Cardiac septum (tissue), 1 donor: ENCODE measurements around the gene PLA2G2C. TPM values are rescaled to one million over a fixed set of nuclear protein-coding genes. Genes with fewer than 3 reads are reported as not detected.
A peak's percentile ranks its signal among the peaks of the same experiment; 100 is the strongest.

Source experiments
- DNase-seq: peaks from one replicate; pipeline ENCODE4 v3.0.0-alpha.2; 2020; ENCODE audit warnings: low spot score
- intact Hi-C: fragments of 100-400 bp; cut with DNase I; formaldehyde crosslinking; loops from one replicate; pipeline ENCODE4 v1.14.0; 2022
- total RNA-seq: library from RNA; stranded (reverse); fragmentation: NEBNext Ultra II Directional; extraction: Animal tissue kit (Norgen Biotek cat#: 25700); gene quantifications from one replicate; pipeline ENCODE4 v1.2.1, GENCODE V29; 2021
- donor health status: DM: no; HTN: no; CAD: no.

Gene PLA2G2C
- total RNA-seq, 1 donor from 2014 or later = not detected

DNA sequence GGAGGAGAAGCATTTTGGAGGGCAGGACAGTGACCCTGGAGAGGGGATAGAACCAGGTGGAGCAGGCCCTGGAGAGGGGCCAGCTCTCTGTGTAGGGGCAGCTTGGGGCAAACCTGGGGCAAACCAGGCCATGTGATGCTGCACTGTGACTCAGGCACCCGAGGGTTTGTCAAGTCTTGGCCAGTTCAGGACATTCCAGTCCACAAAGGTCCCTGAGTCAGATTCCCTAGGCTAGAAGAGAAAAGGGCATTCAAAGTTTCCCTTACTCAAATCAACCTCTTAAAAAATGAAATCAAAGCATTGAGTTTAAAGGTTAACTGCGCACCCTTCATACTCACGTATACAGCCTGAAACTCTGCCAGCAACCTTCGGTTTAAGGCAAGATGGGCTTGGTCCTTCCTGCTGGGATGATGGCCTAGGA lies 25.2 kb upstream of the PLA2G2C start:
- DNase-seq = no peak
- intact Hi-C loops = loop anchor here (5.0 kb wide), 2 partner anchors 151 to 221 kb away; no protein-coding TSS in a partner anchor

DNA sequence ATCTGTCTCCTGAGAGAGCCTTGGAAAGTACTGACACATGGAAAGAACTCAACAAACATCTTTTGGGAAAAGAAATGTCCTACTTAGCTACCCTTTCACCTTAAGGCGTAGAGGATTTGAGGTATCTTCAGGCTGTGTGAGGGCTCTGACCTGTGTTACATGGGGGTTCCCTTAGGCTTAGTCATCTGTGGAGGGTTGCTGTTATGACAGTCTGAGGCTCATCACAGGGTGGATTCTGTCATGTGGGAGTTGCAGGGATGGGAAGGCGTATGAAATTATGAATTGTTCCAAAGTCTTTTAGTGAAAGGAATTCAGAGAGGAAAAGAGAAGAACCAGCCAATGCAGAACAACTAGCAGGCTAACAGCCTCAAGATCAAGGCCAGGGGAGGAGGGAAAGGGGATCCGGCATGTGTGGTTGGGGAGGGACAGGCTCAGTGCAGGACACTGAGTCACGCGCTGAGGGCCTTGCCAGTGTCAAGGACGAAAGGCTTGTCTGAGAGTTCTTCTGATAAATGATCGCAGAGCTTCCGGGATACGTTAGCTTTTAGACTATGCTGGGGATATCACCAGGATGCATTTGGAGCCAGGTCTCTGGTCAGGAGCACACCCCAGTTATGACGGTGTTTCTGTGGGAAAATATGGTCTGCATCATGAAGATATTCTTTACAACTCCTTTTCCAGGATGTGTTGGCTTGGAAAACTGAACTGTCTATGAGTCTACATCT lies 24.6 kb upstream of the PLA2G2C start:
- no peak for DNase-seq
- intact Hi-C loops = loop anchor here (5.0 kb wide), 2 partner anchors 151 to 221 kb away; no protein-coding TSS in a partner anchor

DNA sequence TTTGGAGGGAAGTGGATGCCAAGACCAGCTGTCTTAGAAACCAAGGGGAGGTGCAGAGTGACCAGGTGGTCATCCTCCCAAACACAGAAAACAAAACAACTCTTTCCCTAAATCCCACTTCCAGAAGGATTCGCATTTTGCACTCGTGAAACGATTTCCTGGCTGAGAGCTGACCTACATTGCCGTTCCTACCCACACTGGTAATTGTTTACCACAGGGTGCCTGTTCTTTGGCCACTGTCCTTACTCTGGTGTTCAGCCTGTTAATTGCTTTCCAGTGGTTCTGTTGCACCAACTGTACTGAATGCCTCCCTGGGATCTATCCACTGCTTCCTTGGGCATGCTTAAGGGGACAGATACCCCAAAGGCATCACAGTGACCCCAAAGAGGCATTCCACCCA lies 23.2 kb upstream of the PLA2G2C start:
- intact Hi-C loops = no loop called here
- no peak for DNase-seq

DNA sequence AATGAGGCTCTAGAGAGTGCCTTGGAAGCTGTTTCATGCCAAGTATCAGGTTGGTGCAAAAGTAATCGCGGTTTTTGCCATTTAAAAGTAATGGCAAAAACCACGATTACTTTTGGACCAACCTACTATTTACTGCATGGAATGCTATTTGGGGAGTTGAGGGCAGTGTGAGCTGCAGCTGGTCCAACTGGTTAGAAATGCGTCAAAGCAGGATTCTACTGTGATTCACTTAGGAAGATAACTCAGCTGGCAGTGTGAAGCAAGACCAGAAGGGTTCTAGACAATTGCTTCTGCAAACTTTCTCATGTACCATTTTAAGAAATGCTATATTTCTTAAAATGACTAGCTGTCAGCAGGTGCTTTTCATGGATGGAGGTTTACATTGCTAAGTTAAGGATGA lies 21.2 kb upstream of the PLA2G2C start:
- intact Hi-C loops = no loop called here
- no peak for DNase-seq

DNA sequence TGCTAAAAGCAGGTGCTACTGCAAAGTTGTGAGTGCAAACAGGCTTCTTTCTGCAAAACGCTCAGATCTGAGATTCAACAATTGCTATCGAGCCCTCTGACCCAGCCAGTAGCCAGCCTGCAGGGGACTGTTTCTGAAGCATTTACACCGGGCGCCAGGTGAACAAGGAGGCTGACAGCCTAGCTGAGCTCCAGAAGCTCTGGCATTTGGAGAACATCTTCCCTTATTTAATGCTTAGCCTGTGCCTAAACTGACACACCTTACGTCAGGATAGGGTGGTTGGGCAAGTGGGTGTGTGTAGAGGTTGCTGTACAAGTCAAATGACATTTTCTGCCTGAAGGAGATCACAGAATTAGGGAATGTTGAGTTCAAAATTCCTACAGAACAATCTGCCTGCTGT lies 15.8 kb upstream of the PLA2G2C start:
- intact Hi-C loops = no loop called here
- no peak for DNase-seq

DNA sequence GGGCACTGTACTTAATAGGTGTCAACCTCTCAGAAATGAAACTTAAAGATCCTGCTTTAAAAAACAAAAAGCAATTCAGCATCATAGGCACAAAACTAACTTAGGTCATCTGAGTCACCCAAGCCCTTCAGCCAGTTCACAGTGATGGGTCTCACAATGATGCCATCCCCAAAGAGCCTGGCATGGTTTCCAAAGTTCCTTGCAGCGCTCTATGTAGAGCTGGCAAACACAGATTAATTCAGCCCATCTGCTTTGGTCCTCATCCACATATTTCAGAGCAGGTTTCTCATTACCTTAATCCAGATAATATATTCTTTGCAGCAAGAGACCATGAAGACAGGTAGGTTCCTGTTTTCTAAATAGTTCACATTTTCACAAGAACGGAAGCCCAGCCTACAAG lies 14.6 kb upstream of the PLA2G2C start:
- DNase-seq = no peak
- intact Hi-C loops = no loop called here

DNA sequence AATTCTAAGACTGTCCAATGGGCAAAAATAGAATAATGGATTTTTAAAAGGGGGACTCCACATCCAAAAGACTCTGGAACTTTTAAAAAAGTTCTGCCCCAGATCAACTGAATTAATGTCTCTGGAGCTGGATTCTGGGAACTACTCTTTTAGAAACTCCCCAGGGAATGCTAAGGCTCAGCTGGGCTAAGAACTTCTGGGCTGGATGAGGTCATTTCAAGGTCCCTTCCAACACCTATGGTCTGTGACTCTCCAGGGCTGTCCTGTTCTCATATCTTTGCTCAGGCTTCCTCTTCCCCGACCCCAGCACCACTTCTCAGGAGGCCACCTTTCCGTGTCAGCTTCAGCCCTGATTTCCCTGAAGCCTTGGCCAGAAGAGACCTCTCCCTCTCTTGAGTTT lies 13.5 kb upstream of the PLA2G2C start:
- no peak for DNase-seq
- intact Hi-C loops = no loop called here

DNA sequence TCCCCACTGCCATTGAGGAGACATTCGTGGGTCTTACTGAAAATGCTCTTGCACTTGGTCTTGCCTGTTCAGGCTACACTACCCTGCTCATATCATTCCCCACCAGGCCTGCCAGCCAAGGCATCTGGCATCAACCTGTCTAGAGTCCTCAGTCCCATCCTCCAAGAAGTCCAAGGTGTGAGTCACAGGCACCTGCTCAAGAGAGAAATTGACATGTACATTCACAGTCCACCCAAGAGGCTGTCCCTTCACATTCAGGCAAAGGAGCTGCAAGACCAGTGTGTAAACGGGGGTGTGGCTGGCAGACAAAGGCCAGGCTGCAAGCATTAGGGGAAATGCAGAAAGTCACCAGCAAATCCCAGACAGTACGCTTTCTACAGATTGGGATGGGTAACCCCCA lies 13.1 kb upstream of the PLA2G2C start:
- no peak for DNase-seq
- intact Hi-C loops = no loop called here

DNA sequence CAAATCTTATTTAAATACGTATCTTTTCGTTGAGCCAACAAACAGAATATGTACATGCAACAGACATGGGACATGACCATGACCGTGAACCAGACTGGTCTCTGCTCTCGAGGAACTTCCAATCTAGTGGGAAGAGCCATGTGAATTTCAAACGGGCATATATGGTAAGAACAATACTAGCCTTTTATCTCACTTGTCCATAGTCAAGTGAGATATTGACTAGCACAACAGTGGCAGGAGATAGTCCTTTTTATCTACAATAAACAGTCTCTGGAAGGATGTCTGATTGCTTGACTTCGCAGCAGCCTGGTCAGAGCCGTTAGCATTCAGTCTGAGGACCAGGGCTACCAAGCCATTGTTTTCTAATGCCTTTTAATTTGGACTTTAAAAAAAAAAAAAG lies 12.6 kb upstream of the PLA2G2C start:
- DNase-seq = no peak
- intact Hi-C loops = no loop called here

DNA sequence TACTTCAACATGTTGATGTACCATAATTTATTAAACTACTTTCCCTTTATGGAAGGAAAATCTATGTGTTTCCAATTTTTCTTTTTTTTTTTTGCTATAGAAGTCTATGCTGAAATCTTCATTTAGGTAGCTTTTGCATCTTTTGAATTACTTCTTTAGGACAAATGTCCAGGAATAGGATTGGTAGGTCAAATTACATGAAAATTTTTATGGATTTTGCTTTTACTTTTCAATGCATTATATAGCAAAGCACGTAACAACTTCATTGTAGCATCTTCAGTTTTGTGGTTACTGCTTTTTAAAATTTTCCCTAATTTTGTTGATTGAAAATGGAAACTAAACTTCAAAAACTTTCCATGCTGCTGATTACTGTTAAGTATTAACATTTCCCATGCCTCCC lies 12.0 kb upstream of the PLA2G2C start:
- intact Hi-C loops = no loop called here
- no peak for DNase-seq

DNA sequence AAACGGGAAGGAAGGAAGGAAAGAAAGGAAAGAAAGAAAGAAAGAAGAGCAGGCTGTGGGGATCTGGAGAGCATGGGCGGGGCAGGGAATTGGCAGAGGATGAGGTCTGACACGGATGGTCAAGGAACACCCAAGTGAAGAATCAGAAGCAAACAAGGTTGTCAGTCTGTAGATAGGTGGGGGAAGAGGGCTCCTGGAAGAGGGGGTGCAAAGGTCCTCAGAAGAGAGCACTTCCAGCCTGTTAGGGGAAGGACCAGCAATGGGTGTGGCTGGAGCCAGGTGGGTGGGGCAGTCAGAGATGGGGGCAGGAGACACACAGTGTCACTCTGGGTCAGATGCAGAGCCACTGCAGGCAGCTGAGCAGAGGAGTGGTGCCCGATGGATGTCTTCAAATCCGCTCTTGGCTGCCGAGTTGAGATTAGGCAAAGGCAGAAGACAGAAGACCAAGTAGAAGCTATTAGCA lies 11.0 kb upstream of the PLA2G2C start:
- DNase-seq = no peak
- intact Hi-C loops = no loop called here

DNA sequence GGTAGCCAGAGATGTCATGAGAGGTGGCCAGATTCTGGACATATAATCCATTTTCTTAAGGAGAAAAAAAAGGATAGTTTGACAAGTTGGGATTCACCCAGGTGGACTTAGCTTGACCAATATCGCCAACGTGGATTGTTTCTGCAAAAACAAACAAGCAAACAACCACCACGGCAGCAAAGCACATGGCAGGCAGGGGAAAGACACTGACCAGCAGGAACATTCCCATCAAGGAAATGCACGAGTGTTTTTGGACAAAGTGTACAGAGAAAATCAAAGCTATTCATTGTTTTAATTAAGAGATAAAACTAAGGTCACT lies 9.1 kb upstream of the PLA2G2C start:
- intact Hi-C loops = loop anchor here (2.0 kb wide), 1 partner anchor 95 kb away; no protein-coding TSS in a partner anchor
- no peak for DNase-seq

DNA sequence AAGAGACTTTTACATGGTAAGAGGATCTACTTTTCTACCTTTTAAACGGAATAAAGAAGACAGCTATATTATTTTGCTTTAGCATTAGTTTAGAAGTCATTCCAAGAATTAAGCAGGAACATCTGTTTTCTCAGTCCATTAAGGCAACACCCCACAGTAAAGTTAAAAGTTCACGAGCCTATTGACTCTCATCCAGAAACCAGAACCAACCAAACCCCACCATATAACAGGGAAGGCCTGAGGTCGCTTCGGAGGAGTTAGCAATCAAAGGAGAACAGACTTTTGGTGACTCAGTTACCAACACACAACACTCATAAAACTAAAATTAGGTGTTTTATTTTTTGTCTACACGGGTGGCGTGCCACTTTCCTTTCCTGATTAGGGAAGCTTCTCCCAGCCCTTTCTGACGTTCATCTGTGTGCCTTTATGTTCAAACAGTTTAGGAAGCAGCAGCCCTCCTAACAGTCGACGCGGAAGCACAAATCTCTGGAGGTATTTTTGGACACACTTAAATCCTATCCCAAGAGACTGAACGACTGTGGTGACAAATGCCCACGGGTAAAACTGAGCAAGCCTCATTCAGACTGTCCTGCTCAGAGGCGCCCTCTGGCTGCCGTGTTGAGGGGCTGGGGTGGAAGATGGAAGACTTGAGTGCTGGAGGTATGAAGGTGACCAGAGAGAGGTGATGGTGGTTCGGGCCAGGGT lies 8.6 kb upstream of the PLA2G2C start:
- DNase-seq = peak; percentile 81
- intact Hi-C loops = loop anchor here (2.0 to 5.0 kb wide), 2 partner anchors 94 to 278 kb away; no protein-coding TSS in a partner anchor

DNA sequence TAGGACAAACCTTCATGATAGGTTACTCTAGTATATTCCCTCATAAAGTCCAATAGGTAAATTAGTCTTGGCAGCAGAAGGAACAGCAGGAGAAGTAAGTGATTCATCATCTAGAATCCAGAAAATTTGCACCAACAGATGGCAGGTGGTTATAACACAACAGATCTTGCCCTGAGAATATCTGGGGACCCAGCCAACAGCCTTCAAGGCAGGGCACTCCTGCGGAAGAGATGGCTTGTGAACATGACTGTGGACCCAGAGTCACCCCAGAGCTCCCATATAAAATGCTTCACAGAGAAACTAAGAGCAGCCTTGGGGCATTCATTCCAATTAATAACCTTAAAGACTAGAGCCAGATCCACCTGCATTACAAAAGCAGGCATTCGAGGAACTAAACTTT lies 7.9 kb upstream of the PLA2G2C start:
- intact Hi-C loops = loop anchor here (2.0 to 5.0 kb wide), 2 partner anchors 93 to 277 kb away; no protein-coding TSS in a partner anchor
- no peak for DNase-seq

DNA sequence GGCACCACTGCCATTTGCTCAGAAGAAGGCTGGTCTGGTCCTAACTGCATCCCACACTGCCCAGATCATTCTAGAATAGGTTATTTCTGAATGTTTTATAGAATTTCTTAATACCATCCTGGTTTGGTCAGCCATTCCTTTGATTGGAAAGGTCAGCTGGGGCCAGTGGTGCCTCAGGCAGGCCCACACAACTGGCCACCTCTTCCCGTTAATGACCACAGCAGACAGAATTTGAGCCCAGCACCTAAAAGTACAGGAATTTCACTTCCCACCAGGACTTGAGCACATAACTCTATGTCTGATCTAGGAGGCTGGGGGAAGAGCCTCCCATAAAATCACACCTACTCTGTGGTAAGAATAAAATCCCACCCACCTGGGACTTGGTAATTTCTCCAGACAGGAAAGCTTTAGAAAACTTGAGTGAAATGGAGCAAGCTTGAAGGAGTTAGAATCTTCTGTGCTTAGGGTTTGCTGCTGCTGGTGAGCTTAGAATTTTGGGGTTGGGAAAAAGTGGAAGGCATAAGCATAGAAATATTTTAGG lies 6.6 kb upstream of the PLA2G2C start:
- no peak for DNase-seq
- intact Hi-C loops = loop anchor here (5.0 kb wide), 1 partner anchor 276 kb away; no protein-coding TSS in a partner anchor

DNA sequence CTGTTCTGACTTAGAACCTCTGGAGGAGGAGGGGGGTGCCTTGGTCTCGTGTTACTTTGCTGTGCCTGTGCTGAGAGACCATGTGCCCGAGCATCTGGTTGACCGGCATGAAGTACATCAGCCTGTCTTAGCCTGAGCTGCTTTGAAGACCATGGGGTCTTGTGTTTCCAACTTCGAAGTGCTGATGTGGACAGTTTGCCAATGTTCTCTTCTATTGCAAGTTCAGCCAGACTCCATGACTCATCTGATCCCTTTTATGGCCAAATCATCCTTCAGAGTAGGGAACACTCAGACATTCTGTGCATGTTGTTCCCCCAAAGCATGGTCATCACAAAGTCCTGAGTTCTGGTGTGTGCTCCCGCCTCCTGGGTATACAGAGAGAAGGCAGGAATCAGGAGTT lies 6.0 kb upstream of the PLA2G2C start:
- no peak for DNase-seq
- intact Hi-C loops = loop anchor here (5.0 kb wide), 1 partner anchor 275 kb away; no protein-coding TSS in a partner anchor

DNA sequence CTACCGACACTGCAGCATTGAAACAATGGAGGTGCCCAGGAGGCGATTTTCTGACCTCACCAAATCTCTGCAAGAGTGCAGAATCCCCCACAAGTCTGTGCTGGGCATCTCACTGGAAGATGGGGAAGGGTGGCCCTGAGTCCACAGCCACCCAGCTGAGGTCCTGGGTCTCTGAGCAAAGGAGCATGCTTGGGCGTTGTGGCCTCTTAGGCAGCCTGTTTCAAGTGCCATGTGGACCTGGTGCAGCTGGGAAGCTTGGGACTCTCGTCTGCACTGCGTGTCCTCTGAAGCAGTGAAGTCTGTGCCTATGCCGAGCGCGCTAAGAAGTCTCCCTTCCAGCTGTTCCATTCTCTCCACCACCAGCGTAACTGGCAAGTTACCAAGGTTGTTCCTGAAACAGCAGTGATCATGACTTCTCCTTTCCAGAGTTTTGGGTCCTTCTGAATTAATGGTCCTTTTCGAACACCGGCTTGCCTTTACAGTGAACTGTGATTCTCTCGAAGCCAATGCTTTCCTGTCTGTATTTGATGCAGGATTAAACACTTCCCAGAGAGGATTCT lies 5.0 kb upstream of the PLA2G2C start:
- DNase-seq = no peak
- intact Hi-C loops = loop anchor here (5.0 kb wide), 1 partner anchor 274 kb away; no protein-coding TSS in a partner anchor

DNA sequence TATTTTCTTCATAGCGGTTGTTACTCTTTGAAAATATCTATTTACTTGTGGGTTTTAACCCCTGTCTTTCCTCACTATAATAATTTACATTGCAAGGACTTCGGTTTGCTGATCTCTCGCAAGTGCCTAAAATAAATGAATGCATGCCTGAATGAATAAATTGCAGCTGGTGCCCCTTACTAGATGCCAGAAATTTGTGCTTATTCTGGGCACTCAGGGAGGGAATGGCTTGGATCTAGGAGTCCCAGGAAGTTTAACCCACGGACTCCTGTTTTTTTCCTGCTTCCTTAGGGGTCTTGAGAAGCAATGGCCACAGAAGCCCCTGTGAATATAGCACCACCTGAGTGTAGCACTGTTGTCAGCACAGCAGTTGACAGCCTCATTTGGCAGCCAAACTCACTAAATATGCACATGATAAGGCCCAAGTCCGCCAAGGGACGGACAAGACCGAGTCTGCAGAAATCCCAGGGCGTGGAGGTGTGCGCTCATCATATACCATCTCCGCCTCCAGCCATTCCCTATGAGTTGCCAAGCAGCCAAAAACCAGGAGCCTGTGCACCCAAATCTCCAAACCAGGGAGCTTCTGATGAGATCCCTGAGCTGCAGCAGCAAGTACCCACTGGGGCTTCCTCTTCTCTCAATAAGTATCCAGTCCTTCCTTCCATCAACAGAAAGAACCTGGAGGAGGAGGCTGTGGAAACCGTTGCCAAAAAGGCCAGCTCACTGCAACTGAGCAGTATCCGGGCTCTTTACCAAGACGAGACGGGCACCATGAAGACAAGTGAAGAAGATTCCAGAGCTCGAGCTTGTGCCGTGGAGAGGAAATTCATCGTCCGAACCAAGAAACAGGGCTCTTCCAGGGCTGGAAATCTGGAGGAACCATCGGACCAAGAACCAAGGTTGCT lies 4.2 kb upstream of the PLA2G2C start:
- intact Hi-C loops = loop anchor here (5.0 kb wide), 1 partner anchor 273 kb away; no protein-coding TSS in a partner anchor
- DNase-seq = no peak

DNA sequence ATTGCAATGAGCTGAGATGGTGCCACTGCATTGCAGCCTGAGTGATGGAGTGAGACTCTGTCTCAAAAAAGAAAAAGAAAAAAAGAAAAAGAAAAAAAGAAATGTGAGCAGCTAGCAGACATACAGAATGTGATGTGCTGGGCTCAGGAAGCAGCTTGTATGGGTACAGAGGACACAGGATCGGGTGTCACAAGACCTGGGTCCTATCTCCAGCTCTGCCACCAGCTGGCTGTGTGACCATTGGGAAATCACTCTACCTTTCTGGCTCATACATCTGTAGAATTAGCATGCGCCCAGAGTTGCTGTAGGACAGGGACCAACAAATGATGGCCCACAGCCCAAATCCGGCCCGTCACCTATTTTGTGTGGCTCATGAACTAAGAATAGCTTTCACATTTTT lies 3.3 kb upstream of the PLA2G2C start:
- intact Hi-C loops = loop anchor here (5.0 kb wide), 1 partner anchor 272 kb away; no protein-coding TSS in a partner anchor
- DNase-seq = no peak
